Endothelial cell of umbilical vein (primary cell): Measurements from ENCODE around the gene WNT7B. TPM values are rescaled to one million over a fixed set of nuclear protein-coding genes. Genes with fewer than 3 reads are reported as not detected.

Experiments
- BruUV-seq: library from RNA; stranded (reverse); fragments of 400-500 nt; replicated peaks from 2 replicates; lab custom pipeline; 2021; lab: Mats Ljungman, UMichigan
- CTCF ChIA-PET: fragments of 300-600, 350-600 bp; sonication (Branson Sonifier 250); formaldehyde crosslinking; loops from one replicate; lab custom pipeline; 2021; ENCODE audit warnings: antibody characterized with exemption, inconsistent platforms; lab: Charles Lee
- POLR2A ChIA-PET: fragments of 300-600, 350-600 bp; sonication (Branson Sonifier 250); formaldehyde crosslinking; loops from one replicate; lab custom pipeline; 2021; ENCODE audit warnings: antibody characterized with exemption, inconsistent platforms; lab: Charles Lee
- DNase-seq: peaks from one replicate; pipeline ENCODE4 v3.0.0-alpha.2; 2011; ENCODE audit warnings: low read depth, low spot score
- FAIRE-seq: peaks from 2 replicates; lab custom pipeline; 2011; peaks lifted over from hg19 to GRCh38; lab: Jason Lieb, UNC
- H2AFZ ChIP-seq: 2 replicates; pipeline ENCODE4 v1.6.0; 2012; ENCODE audit warnings: low read depth, low read length, control low read depth, inconsistent platforms
- H3K27ac ChIP-seq: 2 replicates; pipeline ENCODE4 v1.5.1; 2011; ENCODE audit warnings: low read depth, mild to moderate bottlenecking, control low read depth, low read length, moderate library complexity; ENCODE audit not compliant: insufficient read depth
- H3K27me3 ChIP-seq, 2 experiments: 2 replicates each; pipeline versions ENCODE4 v1.6.0 to v1.6.1; 2011; ENCODE audit warnings: low read length in 2 of 2, mixed read lengths in 1 of 2; ENCODE audit not compliant: control insufficient read depth in 2 of 2, insufficient read depth in 2 of 2
- H3K36me3 ChIP-seq, 2 experiments: 2 replicates in 1 of 2; 3 replicates in 1 of 2; pipeline ENCODE4 v1.5.1; 2011; ENCODE audit warnings: low read length in 2 of 2, mild to moderate bottlenecking in 1 of 2, moderate library complexity in 1 of 2; ENCODE audit not compliant: control insufficient read depth in 2 of 2, insufficient read depth in 2 of 2; ENCODE audit errors: extremely low read depth in 1 of 2
- H3K4me1 ChIP-seq: 3 replicates; pipeline ENCODE4 v1.5.1; 2011; ENCODE audit warnings: mild to moderate bottlenecking, low read length; ENCODE audit not compliant: control insufficient read depth, insufficient read depth; ENCODE audit errors: extremely low read depth
- H3K4me2 ChIP-seq: 2 replicates; pipeline ENCODE4 v1.6.1; 2011; ENCODE audit warnings: low read length, control low read depth, mixed read lengths; ENCODE audit not compliant: insufficient read depth
- H3K4me3 ChIP-seq, 3 experiments: fragments of 200-600 bp in 1 of 3; sonication (generic), shearing (Covaris generic) in 1 of 3; replicated peaks in 1 of 3; 2 replicates each; pipeline ENCODE4 v1.5.1; 2011 to 2016; ENCODE audit warnings: control low read depth in 3 of 3, low read length in 3 of 3, mild to moderate bottlenecking in 2 of 3, inconsistent platforms in 1 of 3, low read depth in 1 of 3, moderate library complexity in 1 of 3; ENCODE audit not compliant: insufficient read depth in 1 of 3
- H3K79me2 ChIP-seq: 2 replicates; pipeline ENCODE4 v1.6.0; 2012; ENCODE audit warnings: low read length, inconsistent platforms; ENCODE audit not compliant: control insufficient read depth, insufficient read depth
- H3K9ac ChIP-seq: replicated peaks from 2 replicates; pipeline ENCODE3; 2011; ENCODE audit warnings: low read length, control low read depth; ENCODE audit not compliant: insufficient read depth; ENCODE audit errors: extremely low read depth
- H3K9me1 ChIP-seq: replicated peaks from 3 replicates; pipeline ENCODE4 v1.6.0; 2011; ENCODE audit warnings: mild to moderate bottlenecking, low read length; ENCODE audit not compliant: control insufficient read depth, insufficient read depth; ENCODE audit errors: extremely low read depth
- H3K9me3 ChIP-seq: replicated peaks from 2 replicates; pipeline ENCODE4 v1.5.1; 2012; ENCODE audit warnings: low read length, inconsistent platforms; ENCODE audit not compliant: control insufficient read depth, insufficient read depth
- H4K20me1 ChIP-seq: replicated peaks from 2 replicates; pipeline ENCODE3; 2011; ENCODE audit warnings: mild to moderate bottlenecking, low read length; ENCODE audit not compliant: control insufficient read depth, insufficient read depth; ENCODE audit errors: extremely low read depth
- CTCF ChIP-seq, 2 donors: IDR thresholded peaks; 1 replicate in 1 of 2; 2 replicates in 1 of 2; pipeline ENCODE4 v1.5.1; 2011; ENCODE audit warnings: low read length in 2 of 2, mild to moderate bottlenecking in 2 of 2, moderate library complexity in 2 of 2, control low read depth in 1 of 2, inconsistent platforms in 1 of 2, low read depth in 1 of 2; ENCODE audit not compliant: insufficient read depth in 1 of 2; ENCODE audit errors: extremely low read depth in 1 of 2
- EZH2 ChIP-seq: IDR thresholded peaks from 2 replicates; pipeline ENCODE4 v1.6.1; 2012; ENCODE audit warnings: borderline replicate concordance, low read depth, mild to moderate bottlenecking, moderate library complexity, low read length, inconsistent platforms; ENCODE audit not compliant: severe bottlenecking
- FOS ChIP-seq: IDR thresholded peaks from 2 replicates; pipeline ENCODE4 v1.6.1; 2011; ENCODE audit warnings: mild to moderate bottlenecking, low read length, moderate library complexity, borderline replicate concordance; ENCODE audit not compliant: insufficient read depth
- GATA2 ChIP-seq: IDR thresholded peaks from 2 replicates; pipeline ENCODE4 v1.7.0; 2011; ENCODE audit warnings: low read depth, mild to moderate bottlenecking, moderate library complexity, mixed read lengths, low read length; ENCODE audit not compliant: insufficient read length, insufficient read depth
- JUN ChIP-seq: IDR thresholded peaks from 2 replicates; pipeline ENCODE4 v1.6.1; 2011; ENCODE audit warnings: borderline replicate concordance, low read depth; ENCODE audit not compliant: insufficient read length, insufficient read depth
- MAX ChIP-seq: IDR thresholded peaks from 2 replicates; pipeline ENCODE4 v1.6.1; 2011; ENCODE audit not compliant: insufficient read depth, insufficient read length
- MYC ChIP-seq: IDR thresholded peaks from one replicate; pipeline ENCODE4 v1.6.1; 2011; ENCODE audit warnings: mild to moderate bottlenecking, low read depth, low read length
- POLR2A ChIP-seq: IDR thresholded peaks from 2 replicates; pipeline ENCODE4 v1.6.1; 2012; ENCODE audit warnings: low read depth, mild to moderate bottlenecking, control low read depth, low read length
- POLR2AphosphoS5 ChIP-seq: IDR thresholded peaks from 2 replicates; pipeline ENCODE4 v1.6.1; 2012; ENCODE audit warnings: low read depth, mild to moderate bottlenecking, control low read depth, low read length, moderate library complexity; ENCODE audit not compliant: insufficient read depth
- dilution Hi-C: fragments of 300-500 bp; cut with MboI; formaldehyde crosslinking; loops from one replicate; pipeline ENCODE4 v1.15.0; 2019; ENCODE audit warnings: low sequenced_read_pairs; ENCODE audit not compliant: extremely low pct_ligation_motif_present
- intact Hi-C: fragments of 100-400 bp; cut with micrococcal nuclease; formaldehyde crosslinking; loops from one replicate; pipeline ENCODE4 v1.10.0; 2022
- polyA plus RNA-seq, 4 experiments: library from polyadenylated mRNA; depleted of rRNA in 3 of 4; stranded (reverse) in 3 of 4; unstranded in 1 of 4; fragments of >200 nt; gene quantifications; 2 replicates each; pipeline versions ENCODE4 v1.2.1 to v1.2.3, GENCODE V29; 2011 to 2012; ENCODE audit warnings: missing spikeins in 1 of 4
- total RNA-seq: library from RNA; stranded (reverse); gene quantifications from 2 replicates; pipeline ENCODE4 v1.2.3, GENCODE V29; 2021

Gene WNT7B
- total and polyA plus RNA-seq, 2 donors (not counting 3 experiments of a cell fraction or from before 2014, with no cell fraction given), result not detected

- POLR2A ChIA-PET, result no interaction called here
- dilution Hi-C loops, result no loop called here
- Histone ChIP-seq H4K20me1 (no peaks in the 10 kb centered on the region), H3K9me1 (no peaks in the 10 kb centered on the region), H3K4me1 (no peaks in the 10 kb centered on the region), H3K4me2 (no peak overlapping the region), H3K79me2 (no peaks in the 10 kb centered on the region), H2AFZ (no peak overlapping the region), H3K9ac (no peak overlapping the region), H3K27ac (no peak overlapping the region), H3K27me3 (peaks cover 2% of the 10 kb centered on the region in 2 experiments), H3K9me3 (no peaks in the 10 kb centered on the region), H3K36me3 (no peaks in the 10 kb centered on the region), H3K4me3 (no peak overlapping the region)
- intact Hi-C loops, result no loop called here
- CTCF ChIA-PET, result no interaction called here
- no TSS peak for BruUV-seq
- no peak for DNase-seq
- FAIRE-seq, result no peak
- TF ChIP-seq MYC (no peak), JUN (no peak), EZH2 (no peak), CTCF (IDR thresholded peaks at IDR 0.05; ENCODE audit: extremely low read depth in 1 of 2, insufficient read depth in 1 of 2, low read depth in 1 of 2, low read length in 2 of 2) (no peak), GATA2 (no peak), POLR2AphosphoS5 (no peak), POLR2A (no peak), FOS (no peak), MAX (no peak)
Measured at GRCh38 chr22:45896964-45897538, 79.9 kb downstream of the WNT7B start.
